Right hindlimb (tissue), 1 donor: ENCODE results near the gene DAND5.
A peak's percentile ranks its signal among the peaks of the same experiment; 100 is the strongest.

Experiments
- DNase-seq: peaks from one replicate; pipeline ENCODE4 v3.0.0-alpha.2; 2018

DAND5 gene

GRCh38 chr19:12969292-12969988 is at the start of gene DAND5:
Gene DAND5 (plus strand): TSS chr19:12969576. CDS start chr19:12969661, 85 bp downstream.
- no peak for DNase-seq

DNA sequence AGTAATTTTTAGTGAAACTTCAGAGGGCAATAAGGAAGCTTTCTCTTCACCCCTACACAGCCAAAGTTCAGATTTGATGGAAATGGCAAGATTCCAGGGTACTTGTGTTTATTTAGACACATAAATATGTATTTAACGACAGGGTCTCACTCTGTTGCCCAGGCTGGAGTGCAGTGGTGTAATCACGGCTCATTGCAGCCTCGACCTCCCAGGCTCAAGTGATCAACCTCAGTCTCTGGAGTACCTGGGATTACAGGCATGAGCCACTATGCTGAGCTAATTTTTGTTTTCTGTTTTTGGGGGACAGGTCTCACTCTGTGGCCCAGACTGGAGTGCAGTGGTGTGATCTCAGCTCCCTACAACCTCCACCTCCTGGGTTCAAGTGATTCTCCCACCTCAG is 48.3 kb upstream of the DAND5 start:
- DNase-seq = no peak

- no peak for DNase-seq
Observed at GRCh38 chr19:12922959-12923358, 46.4 kb upstream of the DAND5 start.

GRCh38 chr19:12924621-12925310 is 44.6 kb upstream of the DAND5 start:
- DNase-seq = no peak

GRCh38 chr19:12930002-12930645 is 39.3 kb upstream of the DAND5 start:
- no peak for DNase-seq

DNA sequence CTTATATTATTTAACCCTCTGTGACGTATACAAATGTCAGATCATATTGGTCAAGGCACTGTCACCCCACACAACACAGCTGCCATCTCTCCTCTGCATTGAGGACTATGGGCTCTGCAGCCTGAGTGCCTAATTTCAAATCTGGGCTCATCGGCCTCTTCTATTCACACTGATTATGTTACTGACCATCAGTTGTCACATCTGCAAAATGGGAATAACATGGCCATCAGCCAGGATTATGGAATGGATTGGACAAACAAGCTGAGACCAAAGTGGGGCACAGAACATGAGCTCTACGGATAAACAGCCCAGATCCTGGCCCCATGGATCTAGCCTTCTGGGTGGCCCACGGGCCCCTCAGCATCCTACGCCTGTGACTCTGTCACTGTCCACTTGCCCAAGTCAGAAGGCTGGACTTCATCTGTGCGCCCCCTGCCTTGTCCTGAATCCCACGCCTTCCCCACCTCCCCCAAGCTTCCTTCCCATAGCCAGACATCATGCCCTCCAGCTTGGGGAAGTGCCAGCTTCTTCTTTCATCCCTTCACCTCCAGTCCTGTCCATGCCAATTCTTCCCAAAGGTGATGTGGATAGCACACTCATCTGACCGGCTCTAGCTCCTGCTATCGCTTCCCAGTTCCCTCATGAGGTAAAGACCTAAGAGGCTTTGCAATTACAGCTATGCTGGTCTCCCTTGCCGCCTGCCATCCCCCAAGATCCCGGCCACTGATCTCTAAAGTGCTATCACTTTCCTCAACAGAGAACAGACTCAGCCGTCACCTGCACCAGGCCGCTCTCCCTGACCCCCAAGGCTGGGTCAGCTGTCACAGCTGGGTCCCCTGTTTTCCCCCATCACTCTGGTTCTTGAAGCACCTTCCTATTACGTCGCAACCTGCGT is 36.7 kb upstream of the DAND5 start:
- DNase-seq = no peak

DNA sequence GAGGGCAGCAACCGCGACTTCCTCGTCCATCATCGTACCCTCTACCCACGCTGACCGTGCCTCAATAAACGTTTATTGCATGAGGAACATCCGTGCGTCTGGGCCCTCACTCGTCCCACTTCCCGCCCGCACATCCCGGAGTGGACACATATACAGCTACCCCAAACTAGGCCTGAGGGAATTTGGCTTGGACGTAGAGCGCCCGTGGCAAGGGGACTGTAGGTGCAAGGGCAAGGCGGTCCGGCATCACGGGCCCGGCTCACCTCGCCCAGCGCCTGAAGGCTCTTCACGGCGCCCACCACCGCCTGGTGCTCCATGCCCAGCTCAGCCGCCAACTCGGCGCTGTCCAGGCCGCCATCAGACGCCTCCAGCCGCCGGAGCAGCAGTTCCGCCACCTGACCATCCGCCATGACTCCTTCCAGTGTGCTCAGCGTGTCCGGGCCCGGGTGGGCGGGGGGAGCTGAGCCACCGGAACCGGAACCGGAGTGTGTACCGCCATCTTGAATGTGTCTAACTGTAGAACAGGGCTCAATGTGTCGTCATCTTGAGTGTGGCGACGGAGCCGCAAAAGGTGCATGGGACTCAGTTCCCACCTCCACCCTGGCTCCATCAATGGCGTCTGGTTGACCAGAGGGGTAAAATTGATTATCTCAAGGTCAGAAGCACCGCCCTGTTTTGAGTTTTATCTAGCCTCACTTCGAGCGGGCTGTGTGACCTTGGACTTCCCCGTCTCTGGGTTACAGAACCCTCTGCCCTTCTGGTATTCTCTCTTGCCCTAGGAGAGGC is 35.9 kb upstream of the DAND5 start, which contains the start of gene FARSA:
Gene FARSA, minus strand, starts transcription at position 425 of the 786 bp plus-strand sequence. Its CDS starts 15 bp downstream, at position 410.
- peak; percentile 95 for DNase-seq

- DNase-seq = no peak
Observed at GRCh38 chr19:12935071-12935470, 34.3 kb upstream of the DAND5 start.

GRCh38 chr19:12936582-12936981 is 32.8 kb upstream of the DAND5 start:
- no peak for DNase-seq

DNA sequence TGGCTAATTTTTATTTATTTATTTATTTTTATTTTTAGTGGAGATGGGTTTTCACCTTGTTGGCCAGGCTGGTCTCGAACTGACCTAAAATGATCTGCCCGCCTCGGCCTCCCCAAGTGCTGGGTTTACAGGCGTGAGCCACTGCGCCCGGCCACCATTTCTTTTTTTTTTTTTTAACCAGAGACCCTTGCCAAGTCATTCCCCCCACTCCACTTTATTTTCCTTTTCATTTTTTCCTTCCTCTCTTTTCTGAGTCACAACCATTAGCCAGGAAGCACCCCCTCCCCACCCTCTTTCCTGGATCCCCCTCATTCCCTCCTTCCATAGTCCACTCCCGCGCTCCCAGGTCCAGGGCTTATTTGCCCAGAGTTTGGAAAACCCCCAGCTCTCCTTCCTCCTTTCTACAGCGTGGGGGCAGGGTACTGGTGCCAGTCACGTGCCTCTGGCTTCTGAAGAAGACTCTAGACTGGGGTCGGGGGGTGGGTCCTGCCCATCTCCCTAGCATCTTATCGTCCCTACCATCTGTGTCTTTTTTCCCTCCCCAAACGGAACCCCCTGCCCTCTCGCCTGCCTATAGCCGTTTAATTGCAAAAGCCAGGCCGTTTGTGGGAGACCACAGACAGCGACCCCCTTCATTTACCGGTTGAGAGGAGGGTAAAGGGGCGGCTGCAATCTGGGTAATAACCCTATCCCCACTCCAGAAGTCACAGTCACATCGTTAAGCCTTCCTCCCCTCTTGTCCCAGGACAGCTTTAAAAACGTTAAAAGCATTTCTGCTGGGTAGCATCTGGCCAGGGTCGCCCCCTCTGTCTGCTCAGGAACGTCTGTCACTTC is 32.1 kb upstream of the DAND5 start:
- DNase-seq = no peak

DNA sequence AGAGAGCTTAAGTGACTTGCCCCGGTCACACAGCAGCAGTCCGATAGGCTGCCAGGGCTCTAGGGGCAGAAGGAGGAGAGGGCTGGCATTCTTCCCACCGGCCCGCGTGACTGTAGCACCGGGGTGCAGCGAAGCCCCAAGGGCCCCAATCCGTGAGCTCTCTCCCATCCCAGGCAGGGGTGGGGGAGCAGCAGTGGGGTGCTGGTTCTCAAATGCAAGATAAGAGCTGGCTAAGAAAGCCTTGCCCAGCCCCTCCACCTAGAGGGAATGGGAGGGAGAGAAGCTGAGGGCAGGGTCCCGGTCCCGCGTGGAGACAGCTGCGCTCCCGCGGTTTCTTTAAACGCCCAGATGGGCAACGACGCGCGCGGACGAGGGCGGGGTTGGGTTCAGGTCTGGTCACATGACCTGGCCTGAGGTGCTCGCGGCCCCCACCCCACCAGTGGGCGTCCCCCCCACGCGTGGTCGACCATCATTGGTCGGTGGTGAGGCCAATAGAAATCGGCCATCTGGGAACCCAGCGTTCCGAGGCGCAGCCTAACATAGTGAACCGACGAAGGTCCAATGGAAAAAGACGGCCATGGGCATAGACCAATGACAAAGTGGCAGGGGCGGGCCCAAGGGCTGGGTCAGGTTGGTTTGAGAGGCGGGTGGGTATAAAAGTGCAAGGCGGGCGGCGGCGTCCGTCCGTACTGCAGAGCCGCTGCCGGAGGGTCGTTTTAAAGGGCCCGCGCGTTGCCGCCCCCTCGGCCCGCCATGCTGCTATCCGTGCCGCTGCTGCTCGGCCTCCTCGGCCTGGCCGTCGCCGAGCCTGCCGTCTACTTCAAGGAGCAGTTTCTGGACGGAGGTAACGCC is 31.2 kb upstream of the DAND5 start, which contains the start of gene CALR:
Gene CALR, plus strand, starts transcription at position 683 of the 852 bp plus-strand sequence. Its CDS starts 71 bp downstream, at position 754.
- DNase-seq = peak; percentile 100

GRCh38 chr19:12938779-12939601 is 30.4 kb upstream of the DAND5 start:
- DNase-seq = peak; percentile 55

DNA sequence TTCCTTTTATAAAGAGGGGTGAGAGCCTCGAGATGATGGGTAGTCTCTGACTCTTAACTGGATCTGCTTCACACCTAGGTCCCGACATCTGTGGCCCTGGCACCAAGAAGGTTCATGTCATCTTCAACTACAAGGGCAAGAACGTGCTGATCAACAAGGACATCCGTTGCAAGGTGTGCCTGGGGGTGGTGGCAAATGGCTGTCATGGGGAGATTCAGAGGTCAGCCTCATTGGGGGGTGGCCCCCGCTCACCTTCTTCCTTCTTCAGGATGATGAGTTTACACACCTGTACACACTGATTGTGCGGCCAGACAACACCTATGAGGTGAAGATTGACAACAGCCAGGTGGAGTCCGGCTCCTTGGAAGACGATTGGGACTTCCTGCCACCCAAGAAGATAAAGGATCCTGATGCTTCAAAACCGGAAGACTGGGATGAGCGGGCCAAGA is 29.4 kb upstream of the DAND5 start:
- DNase-seq = no peak

GRCh38 chr19:12940897-12941296 is 28.5 kb upstream of the DAND5 start:
- DNase-seq = no peak

GRCh38 chr19:12943437-12944044 is 25.8 kb upstream of the DAND5 start:
- no peak for DNase-seq

- DNase-seq = no peak
Observed at GRCh38 chr19:12944104-12944674, 25.2 kb upstream of the DAND5 start.

DNA sequence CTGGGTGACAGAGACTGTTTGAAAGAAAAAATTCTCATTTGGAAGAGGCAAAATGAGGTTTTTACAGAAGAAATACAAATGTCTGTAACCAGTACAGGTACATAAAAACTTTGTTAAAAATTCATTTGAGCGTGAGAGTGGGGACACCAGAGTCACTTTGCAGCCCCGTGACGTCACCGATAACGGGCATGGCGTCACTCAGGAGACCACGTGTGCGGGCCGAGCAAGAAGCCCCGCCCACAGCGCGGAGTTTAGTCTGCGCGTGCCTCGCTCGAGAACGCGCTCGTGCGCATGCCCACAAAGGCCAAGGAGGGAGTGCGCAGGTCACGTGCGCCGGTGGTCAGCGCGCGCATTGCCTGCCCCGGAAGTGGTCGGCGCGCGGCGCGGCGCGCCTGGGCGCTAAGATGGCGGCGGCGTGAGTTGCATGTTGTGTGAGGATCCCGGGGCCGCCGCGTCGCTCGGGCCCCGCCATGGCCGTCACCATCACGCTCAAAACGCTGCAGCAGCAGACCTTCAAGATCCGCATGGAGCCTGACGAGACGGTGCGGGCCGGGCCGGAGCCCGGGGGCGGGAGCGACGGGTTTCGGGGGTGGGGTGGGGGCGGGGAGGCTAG is 23.8 kb upstream of the DAND5 start, which contains the start of gene RAD23A:
Gene RAD23A, plus strand, starts transcription at position 384 of the 613 bp plus-strand sequence. Its CDS starts 87 bp downstream, at position 471.
- DNase-seq = peak; percentile 98
